COLO829 (cell line): ENCODE measurements around the gene TNMD.
"Not testable (repeated sequence)": the region's sequence is repeated elsewhere in the genome, so short reads cannot be mapped to it uniquely, and the experiment has no call there.

ENCODE experiments used
- DNase-seq: peaks from one replicate; pipeline ENCODE4 v3.0.0; 2012; ENCODE audit warnings: low spot score

The TNMD gene

GRCh38 chrX:100584611-100585010, at the start of gene TNMD:
Gene TNMD, plus strand, starts transcription at chrX:100584936. Its CDS starts 83 bp downstream, at chrX:100585019.
- no peak for DNase-seq

- DNase-seq, result not testable (repeated sequence)
Measured at GRCh38 chrX:100565534-100565933, 19.2 kb upstream of the TNMD start.

GRCh38 chrX:100586747-100587146, 2.0 kb downstream of the TNMD start:
- no peak for DNase-seq

GRCh38 chrX:100587861-100588260, 3.1 kb downstream of the TNMD start:
- no peak for DNase-seq

- no peak for DNase-seq
Measured at GRCh38 chrX:100591256-100592051, 6.7 kb downstream of the TNMD start.

- no peak for DNase-seq
Measured at GRCh38 chrX:100593126-100593525, 8.4 kb downstream of the TNMD start.

GRCh38 chrX:100593581-100593980, 8.8 kb downstream of the TNMD start:
- DNase-seq, result no peak

GRCh38 chrX:100596601-100597000, 11.9 kb downstream of the TNMD start:
- no peak for DNase-seq

- no peak for DNase-seq
Measured at GRCh38 chrX:100599456-100599855, 14.7 kb downstream of the TNMD start.

GRCh38 chrX:100600340-100600739, 15.6 kb downstream of the TNMD start:
- DNase-seq, result no peak

GRCh38 chrX:100600758-100601157, 16.0 kb downstream of the TNMD start:
- DNase-seq, result no peak

GRCh38 chrX:100606753-100607152, 22.0 kb downstream of the TNMD start:
- DNase-seq, result no peak

GRCh38 chrX:100609591-100609990, 24.9 kb downstream of the TNMD start:
- peak; percentile 50 for DNase-seq

GRCh38 chrX:100611951-100612350, 27.2 kb downstream of the TNMD start:
- DNase-seq, result no peak

GRCh38 chrX:100615005-100615404, 30.3 kb downstream of the TNMD start:
- DNase-seq, result peak; percentile 7

- DNase-seq, result no peak
Measured at GRCh38 chrX:100623001-100623400, 38.3 kb downstream of the TNMD start.

- DNase-seq, result no peak
Measured at GRCh38 chrX:100625985-100626491, 41.3 kb downstream of the TNMD start.

- DNase-seq, result no peak
Measured at GRCh38 chrX:100635040-100635439, 50.3 kb downstream of the TNMD start.

GRCh38 chrX:100635989-100636320, 51.2 kb downstream of the TNMD start:
- DNase-seq, result no peak

GRCh38 chrX:100636321-100636991, 51.7 kb downstream of the TNMD start, which contains the start of gene TSPAN6:
Gene TSPAN6, minus strand, starts transcription at chrX:100636806. Its CDS starts 112 bp downstream, at chrX:100636694.
- peak; percentile 96 for DNase-seq

GRCh38 chrX:100642290-100642689, 57.6 kb downstream of the TNMD start:
- no peak for DNase-seq

- DNase-seq, result no peak
Measured at GRCh38 chrX:100643212-100643611, 58.5 kb downstream of the TNMD start.
